Measurements from ENCODE around the gene DACT2. TPM values are rescaled to one million over a fixed set of nuclear protein-coding genes. Genes with fewer than 3 reads are reported as not detected.
"Not testable (repeated sequence)": the region's sequence is repeated elsewhere in the genome, so short reads cannot be mapped to it uniquely, and the experiment has no call there.

DACT2 gene
- total RNA-seq, 1 experiment from 2014 or later: not detected

DNA sequence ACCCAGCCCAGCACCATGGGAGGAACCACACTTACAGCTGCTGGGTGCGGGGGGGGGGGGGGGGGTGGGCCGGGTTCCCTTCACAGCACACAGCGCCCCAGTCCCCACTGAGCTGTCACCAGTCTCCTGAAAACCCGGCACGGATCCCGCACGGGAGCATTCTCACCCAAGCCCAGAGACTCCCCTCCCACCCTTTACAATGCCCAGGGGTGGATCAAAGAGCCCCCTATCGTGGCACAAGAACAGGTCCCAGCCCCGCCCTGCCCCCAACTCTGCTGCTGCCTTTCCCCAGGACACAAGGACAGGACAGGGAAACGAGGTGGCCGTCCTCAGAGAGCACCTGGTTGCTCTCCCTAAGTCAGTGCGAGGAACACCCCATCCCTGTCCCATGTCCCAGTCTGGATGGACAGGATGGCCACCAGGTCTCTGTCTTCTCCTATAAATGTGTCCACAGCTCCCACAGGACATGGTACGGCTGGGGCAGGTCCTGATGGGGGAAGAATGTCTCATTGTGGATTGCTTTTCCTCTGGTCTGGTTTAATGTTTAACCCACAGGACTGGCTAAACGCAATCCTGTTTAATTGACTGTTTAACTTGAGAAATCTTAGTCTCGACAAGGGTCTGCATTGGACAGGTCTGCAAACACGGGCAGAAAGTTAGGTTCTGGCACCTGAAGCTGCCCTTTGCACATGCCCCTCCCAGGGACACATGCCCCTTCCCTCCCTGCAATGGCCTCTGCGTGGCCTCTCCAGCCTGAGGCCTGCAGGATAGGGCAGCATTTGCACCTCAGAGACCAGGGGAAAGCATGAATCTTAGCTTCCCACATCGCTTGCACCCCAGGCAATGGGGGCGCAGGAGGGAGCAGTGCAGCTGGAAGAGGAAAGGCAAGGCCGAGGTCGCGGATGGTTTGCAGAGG lies 45.3 kb downstream of the DACT2 start:
- Histone ChIP-seq H3K4me1 (replicated peaks) (no peaks in the 10 kb centered on the region), H3K36me3 (no peaks in the 10 kb centered on the region), H3K9me3 (replicated peaks) (no peaks in the 10 kb centered on the region), H3K27me3 (replicated peaks) (no peaks in the 10 kb centered on the region), H3K27ac (no peak overlapping the region), H3K4me3 (no peak overlapping the region)
- DNase-seq (ENCODE audit: low read depth in 1 of 2, low spot score in 2 of 2): no peak

DNA sequence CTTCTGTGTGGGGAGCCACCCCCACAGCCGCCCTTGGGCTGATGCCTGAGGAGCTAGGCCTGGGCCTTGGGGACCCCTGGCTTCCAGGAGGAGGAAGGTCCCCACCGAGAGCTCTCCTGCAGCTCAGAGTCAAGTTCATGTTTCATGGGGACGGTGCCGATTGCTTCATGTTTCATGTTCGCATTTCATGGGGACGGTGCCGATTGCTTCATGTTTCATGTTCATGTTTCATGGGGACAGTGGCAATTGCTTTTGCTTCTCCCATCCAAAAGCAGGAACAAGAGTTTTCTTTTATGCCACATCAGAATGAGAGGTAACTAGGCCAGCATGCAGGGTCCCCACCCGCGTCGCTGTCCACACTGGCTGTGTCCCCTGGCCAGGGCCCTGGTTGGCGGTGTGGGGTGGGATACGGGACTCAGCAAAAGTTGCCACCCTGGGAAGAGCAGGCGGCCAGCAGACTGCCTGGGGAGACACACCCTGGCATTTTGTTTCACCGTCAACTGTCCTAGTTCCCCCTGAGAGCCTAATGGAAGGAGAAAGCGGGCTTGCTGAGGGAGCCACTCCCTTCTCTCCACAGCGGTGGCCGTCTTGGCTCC lies 46.0 kb downstream of the DACT2 start:
- H3K27ac ChIP-seq: no peak overlapping the region
- peak in 1 of 2 experiments; percentile 33 for DNase-seq (ENCODE audit: low read depth in 1 of 2, low spot score in 2 of 2)
- H3K4me1 ChIP-seq (replicated peaks): no peaks in the 10 kb centered on the region
- no peaks in the 10 kb centered on the region for H3K9me3 ChIP-seq (replicated peaks)
- no peaks in the 10 kb centered on the region for H3K27me3 ChIP-seq (replicated peaks)
- no peak overlapping the region for H3K4me3 ChIP-seq
- H3K36me3 ChIP-seq: no peaks in the 10 kb centered on the region

DNA sequence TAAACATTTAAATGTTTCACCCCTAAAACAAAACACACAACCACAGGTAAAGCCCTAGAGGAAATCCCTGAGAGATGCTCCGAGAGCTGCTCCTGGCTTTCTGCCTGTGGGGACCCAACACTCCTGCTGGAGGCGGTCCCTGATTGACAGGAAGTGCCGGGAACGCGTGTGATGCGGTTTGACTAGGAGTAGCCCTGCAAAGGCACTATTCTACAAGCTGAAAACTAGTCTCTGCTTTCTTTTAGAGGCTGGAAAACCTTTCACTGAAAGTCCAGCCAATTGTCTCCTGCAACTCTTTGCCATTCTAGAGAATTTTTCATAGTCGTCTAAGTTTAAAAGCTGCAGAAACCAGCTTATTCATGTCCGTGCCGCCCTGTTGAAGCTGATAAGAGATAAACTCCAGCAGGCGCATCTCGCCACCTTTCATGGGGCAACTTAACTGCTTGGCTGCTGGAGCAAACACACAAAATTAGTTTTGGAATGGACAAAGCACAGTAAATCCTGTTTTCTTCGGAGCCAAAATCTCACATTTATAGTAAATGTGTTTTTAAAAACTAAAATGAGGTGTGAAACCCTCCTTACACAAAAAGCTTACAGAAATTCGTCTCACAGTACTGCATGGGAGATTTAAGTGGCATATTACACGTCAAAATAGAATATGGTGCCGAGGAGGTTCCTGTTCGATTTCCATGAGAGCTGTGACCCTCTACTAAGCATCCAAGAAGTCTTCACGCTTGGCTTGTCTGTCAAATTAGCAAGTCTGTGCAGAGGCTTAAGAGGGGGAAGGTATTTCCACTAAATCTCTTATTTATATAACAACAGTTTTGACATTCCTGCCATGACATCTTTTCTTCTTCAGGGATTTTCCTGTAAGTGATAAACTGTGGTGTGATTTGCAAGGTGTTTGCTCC lies 46.9 kb downstream of the DACT2 start:
- H3K36me3 ChIP-seq: no peaks in the 10 kb centered on the region
- H3K4me1 ChIP-seq (replicated peaks): no peaks in the 10 kb centered on the region
- H3K27ac ChIP-seq: no peak overlapping the region
- H3K27me3 ChIP-seq (replicated peaks): no peaks in the 10 kb centered on the region
- no peaks in the 10 kb centered on the region for H3K9me3 ChIP-seq (replicated peaks)
- DNase-seq (ENCODE audit: low read depth in 1 of 2, low spot score in 2 of 2): peak in 1 of 2 experiments; percentile 12
- no peak overlapping the region for H3K4me3 ChIP-seq

DNA sequence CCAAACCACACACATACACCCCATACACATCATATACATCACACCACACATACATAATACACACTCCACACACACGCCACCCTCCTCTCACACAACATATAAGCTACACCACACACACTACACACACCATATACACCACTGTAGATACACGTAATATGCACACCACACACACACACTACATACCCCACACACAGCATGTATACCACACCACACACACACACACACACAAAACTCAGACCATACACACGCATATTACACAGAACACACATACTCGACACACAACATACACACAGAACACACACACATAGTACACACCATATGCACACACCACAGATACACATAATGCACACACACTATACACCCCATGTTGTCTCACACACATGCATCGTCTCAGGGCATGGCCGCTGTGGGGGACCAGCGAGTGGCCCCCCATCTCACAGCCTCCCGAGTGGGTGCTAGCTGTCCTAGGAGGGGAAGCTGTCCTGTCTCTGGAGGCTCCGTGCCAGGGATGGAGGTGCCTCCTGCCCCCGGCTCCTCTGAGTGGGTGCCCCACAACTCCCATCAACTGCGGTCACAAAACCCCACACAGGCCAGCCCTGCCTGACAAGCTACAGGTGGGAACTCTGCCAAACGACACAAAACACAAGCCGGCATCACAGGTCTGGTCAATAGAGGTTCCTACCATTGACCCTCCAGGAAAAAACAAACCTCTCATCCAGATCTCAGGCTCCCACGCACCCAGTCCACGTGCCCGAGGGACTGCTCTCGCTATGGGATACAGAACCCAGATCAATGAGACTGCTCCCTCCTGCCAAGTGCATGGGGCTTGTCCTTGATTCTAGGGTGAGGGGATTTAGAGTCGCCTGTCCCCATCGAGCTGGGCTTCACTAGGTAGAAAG lies 49.1 kb downstream of the DACT2 start:
- H3K4me1 ChIP-seq (replicated peaks): no peaks in the 10 kb centered on the region
- H3K27me3 ChIP-seq (replicated peaks): no peaks in the 10 kb centered on the region
- peak in 1 of 2 experiments; percentile 33 for DNase-seq (ENCODE audit: low read depth in 1 of 2, low spot score in 2 of 2)
- H3K27ac ChIP-seq: no peak overlapping the region
- H3K9me3 ChIP-seq (replicated peaks): no peaks in the 10 kb centered on the region
- H3K4me3 ChIP-seq: no peak overlapping the region
- no peaks in the 10 kb centered on the region for H3K36me3 ChIP-seq

DNA sequence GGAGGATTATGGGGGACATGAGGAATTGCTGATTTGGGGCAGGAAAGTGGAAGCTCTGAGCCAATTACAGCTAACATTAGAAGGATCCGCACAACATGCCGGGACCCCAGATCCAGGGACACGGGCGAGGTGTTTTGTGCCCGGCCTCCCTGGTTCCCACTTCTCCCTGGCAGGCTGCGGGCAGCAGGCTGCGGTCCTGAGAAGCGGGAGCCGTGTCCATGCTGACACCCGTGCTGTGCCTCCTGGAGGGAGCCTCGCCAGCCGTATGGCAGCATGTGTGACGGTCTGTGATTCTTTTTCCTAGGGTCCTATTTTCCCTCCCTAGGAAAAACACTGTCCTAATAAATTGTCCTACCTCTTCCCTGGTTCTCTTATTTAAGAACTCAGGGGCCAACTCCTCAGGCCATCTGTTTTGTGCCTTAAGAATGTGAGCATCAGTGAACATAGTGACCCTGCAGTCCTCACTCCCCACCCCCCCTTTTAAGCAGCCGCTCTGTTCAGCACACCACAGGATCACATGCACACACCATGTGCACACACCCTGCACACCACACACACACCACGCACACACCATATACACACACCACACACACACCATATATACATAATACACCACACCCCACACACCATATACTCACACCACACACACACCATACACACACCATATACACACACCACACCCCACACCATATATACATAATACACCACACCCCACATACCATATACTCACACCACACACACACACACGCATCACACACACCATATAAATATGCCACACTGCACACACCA lies 49.9 kb downstream of the DACT2 start:
- Histone ChIP-seq H3K36me3 (no peaks in the 10 kb centered on the region), H3K9me3 (replicated peaks) (no peaks in the 10 kb centered on the region), H3K27ac (no peak overlapping the region), H3K4me3 (no peak overlapping the region), H3K27me3 (replicated peaks) (no peaks in the 10 kb centered on the region), H3K4me1 (replicated peaks) (no peaks in the 10 kb centered on the region)
- peak in 1 of 2 experiments; percentile 31 for DNase-seq (ENCODE audit: low read depth in 1 of 2, low spot score in 2 of 2)

DNA sequence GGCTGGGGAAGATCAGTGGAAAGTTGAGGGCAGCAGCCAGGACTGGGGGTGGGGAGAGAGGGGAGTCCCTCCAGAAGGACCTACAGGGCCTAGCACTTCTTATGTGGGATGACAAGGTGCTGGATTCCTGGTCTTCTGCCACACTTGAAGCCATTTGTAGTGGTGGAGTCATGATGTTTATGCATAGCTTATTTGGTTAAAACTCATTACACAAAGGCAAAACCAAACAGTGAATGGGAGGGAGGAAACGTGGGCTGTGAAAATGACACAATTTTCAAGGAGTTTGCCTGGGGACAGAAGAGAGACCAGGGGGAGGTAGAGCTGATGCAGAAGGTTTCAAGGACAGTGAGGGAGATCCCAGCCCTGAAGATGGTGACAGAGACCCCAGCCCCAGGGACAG lies 50.8 kb downstream of the DACT2 start:
- H3K4me1 ChIP-seq (replicated peaks): no peaks in the 10 kb centered on the region
- H3K9me3 ChIP-seq (replicated peaks): no peaks in the 10 kb centered on the region
- H3K4me3 ChIP-seq: no peak overlapping the region
- H3K36me3 ChIP-seq: no peaks in the 10 kb centered on the region
- no peaks in the 10 kb centered on the region for H3K27me3 ChIP-seq (replicated peaks)
- DNase-seq (ENCODE audit: low read depth in 1 of 2, low spot score in 2 of 2): peak in 1 of 2 experiments; percentile 20
- no peak overlapping the region for H3K27ac ChIP-seq

DNA sequence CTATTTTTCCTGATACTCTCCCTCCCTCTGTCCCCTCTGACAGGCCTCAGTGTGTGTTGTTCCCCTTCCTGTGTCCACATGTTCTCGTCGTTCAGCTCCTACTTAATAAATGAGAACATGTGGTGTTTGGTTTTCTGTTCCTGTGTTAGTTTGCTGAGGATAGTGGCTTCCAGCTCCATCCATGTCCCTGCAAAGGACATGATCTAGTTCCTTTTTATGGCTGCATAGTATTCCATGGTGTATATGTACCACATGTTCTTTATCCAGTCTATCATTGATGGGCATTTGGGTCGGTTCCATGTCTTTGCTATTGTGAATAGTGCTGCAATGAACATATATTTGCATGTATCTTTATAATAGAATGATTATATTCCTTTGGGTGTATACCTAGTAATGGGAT lies 51.8 kb downstream of the DACT2 start:
- not testable (repeated sequence) for H3K27me3 ChIP-seq (replicated peaks); H3K27ac ChIP-seq; H3K9me3 ChIP-seq (replicated peaks); H3K4me3 ChIP-seq; DNase-seq (ENCODE audit: low read depth in 1 of 2, low spot score in 2 of 2); H3K36me3 ChIP-seq; H3K4me1 ChIP-seq (replicated peaks)

DNA sequence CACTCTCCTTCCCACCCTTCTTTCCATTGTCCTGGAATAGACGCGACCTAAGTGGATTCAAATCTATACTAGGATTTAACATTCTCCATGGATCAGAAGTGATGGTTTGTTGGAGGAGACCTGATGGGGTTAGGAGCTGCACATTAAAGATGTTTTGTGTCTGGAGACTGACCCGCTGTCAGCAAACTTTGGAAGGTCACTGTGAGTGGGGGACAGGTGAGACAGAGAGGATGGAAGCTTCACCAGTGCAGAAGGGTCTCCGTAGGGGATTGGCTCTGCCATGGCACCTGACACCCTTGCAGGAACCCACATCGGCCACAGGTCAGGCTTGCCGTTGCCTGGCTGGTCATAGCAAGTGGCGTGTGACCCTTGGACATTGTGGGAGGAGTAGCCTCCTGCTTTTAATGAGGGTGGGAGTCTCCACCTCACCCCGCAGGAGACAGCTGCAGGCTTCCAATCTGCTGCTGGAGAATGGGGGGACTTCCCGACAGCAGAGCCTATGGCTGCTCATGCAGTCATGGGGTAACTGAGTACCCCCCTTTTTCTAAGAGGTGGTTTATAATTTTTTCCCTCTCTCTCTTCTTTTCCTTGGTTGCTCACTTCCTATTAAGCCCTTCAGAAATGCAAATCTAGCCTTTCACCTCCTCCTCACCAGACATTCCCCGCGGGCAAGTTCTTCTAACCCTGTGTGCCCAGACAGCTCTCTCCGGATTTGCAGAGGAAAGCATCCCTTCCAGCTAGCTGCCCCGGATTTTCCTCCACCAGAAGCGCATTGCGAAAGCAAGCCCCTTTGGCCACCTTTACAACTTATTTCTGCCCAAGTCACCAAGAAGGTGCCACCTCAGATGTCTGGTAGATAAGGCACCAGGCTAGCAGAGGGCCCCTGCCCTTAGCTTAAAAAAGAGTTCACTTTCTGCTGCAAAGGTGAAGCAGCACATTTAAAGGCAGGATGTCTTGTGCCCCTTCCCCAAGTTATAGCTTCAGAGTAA lies 53.5 kb downstream of the DACT2 start:
- H3K9me3 ChIP-seq (replicated peaks): no peaks in the 10 kb centered on the region
- no peak overlapping the region for H3K27ac ChIP-seq
- H3K4me1 ChIP-seq (replicated peaks): no peaks in the 10 kb centered on the region
- H3K36me3 ChIP-seq: no peaks in the 10 kb centered on the region
- DNase-seq (ENCODE audit: low read depth in 1 of 2, low spot score in 2 of 2): peak in 1 of 2 experiments; percentile 21
- H3K27me3 ChIP-seq (replicated peaks): no peaks in the 10 kb centered on the region
- H3K4me3 ChIP-seq: no peak overlapping the region

DNA sequence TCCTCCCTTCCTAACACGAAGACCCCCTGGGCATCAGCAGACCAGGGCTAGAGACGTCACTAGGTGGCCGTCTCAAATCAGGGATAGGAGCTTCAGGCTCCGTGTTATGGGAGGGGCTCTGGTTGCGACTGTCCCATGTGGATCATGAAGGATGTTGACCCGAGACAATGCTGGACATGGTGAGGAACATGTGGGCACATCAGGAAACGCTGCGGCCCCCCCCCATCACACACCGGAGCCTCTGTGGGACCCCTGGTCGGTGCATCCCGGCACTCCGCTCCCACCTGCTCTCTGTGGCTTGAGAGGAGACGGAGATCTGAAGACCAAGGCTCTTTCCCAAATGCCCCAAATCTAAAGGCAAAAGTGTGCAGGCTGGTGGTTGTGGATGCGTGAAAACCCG lies 54.2 kb downstream of the DACT2 start:
- no peaks in the 10 kb centered on the region for H3K36me3 ChIP-seq
- no peaks in the 10 kb centered on the region for H3K27me3 ChIP-seq (replicated peaks)
- no peak overlapping the region for H3K27ac ChIP-seq
- no peak for DNase-seq (ENCODE audit: low read depth in 1 of 2, low spot score in 2 of 2)
- H3K4me1 ChIP-seq (replicated peaks): no peaks in the 10 kb centered on the region
- H3K9me3 ChIP-seq (replicated peaks): no peaks in the 10 kb centered on the region
- no peak overlapping the region for H3K4me3 ChIP-seq

DNA sequence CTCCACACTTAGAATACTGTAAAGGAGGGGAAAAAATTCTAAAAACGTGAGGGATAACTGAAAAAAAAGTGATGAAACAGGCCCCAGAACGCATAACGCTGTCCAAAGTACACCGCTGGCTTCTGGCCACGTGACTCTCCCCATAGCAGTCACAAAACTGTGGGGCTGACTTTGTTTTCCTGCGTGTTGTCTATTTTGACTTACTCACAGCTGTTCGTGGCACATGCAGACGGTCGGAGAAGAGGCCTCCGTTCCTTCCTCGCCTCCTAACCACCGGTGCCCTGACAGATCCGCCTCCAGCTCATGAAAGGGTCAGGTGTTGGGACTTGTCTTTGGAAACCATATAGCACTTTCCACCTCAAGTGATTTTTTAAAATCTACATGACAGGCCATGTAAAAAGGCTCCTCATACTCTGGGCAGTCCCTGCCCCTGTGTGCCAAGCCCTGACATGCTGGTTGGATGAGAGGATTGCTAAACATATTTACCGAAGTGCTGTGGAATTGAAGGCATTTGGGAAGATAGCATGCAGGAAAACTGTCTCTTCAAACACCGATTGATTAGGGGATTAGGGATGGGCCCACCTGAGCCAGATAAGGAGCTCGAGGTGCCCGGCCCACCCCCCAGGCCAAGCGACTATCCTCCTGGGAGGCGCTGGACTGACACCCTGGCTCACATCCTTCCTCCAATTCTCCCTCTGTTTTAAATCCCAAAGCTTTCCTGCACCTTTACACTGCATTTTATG lies 54.8 kb downstream of the DACT2 start:
- H3K4me3 ChIP-seq: no peak overlapping the region
- DNase-seq (ENCODE audit: low read depth in 1 of 2, low spot score in 2 of 2): no peak
- H3K4me1 ChIP-seq (replicated peaks): no peaks in the 10 kb centered on the region
- H3K27me3 ChIP-seq (replicated peaks): no peaks in the 10 kb centered on the region
- H3K27ac ChIP-seq: no peak overlapping the region
- H3K9me3 ChIP-seq (replicated peaks): no peaks in the 10 kb centered on the region
- no peaks in the 10 kb centered on the region for H3K36me3 ChIP-seq

DNA sequence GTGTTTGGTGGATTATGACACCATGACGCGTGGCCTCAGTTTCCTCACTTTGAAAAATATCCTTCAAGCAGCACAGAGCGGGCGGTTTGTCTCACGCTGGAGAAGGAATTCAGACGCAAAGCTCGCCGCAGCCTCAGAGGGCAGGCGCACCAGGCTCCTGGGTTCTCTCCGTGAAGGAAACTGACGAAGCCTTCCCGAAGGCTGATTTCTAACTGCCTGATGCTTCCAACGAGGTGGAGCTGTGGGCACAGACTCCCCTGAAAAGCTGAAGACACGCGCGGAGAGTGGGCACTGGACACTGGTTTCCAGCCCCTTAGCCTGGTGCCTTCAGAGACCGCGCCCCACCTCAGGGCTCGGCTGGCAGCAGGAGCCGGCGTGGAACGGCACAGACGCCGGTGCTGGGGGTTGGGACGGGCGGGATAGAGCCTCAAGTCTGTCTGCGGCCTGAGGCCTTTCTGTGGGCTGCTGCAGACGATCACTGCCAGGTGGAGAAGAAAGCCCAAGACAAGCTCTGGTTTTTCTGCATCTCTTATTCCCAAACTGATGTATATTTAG lies 56.1 kb downstream of the DACT2 start:
- no peaks in the 10 kb centered on the region for H3K4me1 ChIP-seq (replicated peaks)
- DNase-seq (ENCODE audit: low read depth in 1 of 2, low spot score in 2 of 2): no peak

More for the DNA sequence above, 56.1 kb downstream of the DACT2 start:
- Histone ChIP-seq H3K27me3 (replicated peaks) (no peaks in the 10 kb centered on the region), H3K36me3 (no peaks in the 10 kb centered on the region), H3K27ac (no peak overlapping the region), H3K4me3 (no peak overlapping the region), H3K9me3 (replicated peaks) (no peaks in the 10 kb centered on the region)
